NCI-H1436 treated with DMSO at 0.1 percent for 48 hours (cell line): ENCODE results near the gene ZCWPW2.

Source experiments
- DNase-seq: peaks from one replicate; lab custom pipeline; 2025; lab: John Stamatoyannopoulos, UW

Gene ZCWPW2

DNA sequence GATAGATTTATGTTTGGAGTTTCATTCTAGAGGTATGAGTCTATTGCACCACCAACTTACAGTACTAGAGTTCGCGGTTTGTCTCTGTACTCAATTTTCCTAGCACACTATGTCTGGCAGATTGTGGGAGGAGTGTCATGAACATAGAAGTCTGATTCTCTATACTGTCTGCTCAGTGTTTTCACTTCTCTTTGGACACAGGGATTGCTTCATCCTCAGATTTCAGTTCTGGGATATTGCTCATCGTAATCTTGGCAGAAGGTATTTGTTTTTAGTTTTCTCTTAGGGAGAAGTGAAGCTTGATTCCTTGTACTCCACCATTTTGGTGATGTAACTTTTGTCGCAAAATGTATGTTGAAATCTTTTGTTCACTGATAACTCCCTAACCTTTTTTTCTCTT is 27.9 kb downstream of the ZCWPW2 start:
- no peak for DNase-seq

DNA sequence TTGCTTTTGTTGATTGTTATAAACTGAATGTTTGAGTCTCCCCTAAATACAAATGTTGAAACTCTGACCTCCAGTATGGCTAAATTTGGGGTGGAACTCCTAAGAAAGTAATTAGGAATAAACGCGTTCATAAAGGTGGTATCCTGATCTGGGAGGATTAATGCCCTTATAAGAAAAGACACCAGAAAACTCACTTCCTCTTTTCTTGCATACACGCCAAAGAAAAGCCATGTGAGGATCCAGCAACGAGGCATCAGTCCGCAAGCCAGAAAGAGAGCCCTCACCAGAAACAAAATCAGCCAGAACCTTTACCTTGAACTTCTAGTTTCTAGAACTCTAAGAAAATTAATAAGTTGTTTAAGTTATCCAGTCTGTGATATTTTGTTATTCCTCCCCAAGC is 37.5 kb downstream of the ZCWPW2 start:
- DNase-seq: no peak

DNA sequence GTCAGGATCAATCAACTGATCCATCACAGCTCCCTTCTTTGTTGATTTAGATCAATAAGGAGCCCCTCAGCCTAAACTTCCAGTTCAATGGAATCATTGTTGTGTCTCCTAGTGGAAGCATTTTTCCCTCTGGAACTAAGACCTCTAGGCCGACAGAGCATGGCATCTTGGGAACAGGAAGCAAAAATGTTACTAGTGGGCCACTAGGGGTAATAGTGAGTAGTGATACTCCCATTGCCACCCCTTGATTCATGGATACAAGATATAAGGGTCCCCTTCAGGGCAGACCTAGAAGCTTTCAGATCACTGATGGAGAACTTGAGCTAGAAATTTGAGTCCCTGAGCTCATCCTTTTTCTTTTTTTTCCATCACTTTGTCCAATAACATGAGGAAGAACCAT is 40.5 kb downstream of the ZCWPW2 start:
- no peak for DNase-seq

DNA sequence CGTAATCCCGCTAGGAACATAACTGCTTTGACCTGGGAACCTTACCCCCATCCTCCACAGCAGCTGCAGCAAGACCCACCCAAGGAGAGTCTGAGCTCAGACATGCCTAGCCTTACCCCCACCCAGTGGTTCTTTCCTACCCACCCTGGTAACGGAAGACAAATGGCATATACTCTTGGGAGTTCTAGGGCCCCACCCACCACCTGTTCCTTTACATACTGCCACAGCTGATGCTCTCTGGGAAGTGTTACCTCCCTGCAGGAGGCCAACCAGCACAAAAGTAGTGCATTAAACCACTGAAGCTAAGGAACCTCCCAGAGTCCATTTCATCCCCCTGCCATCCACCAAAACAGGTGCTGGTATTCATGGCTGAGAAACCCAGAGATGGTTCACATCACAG is 50.7 kb downstream of the ZCWPW2 start:
- no peak for DNase-seq

DNA sequence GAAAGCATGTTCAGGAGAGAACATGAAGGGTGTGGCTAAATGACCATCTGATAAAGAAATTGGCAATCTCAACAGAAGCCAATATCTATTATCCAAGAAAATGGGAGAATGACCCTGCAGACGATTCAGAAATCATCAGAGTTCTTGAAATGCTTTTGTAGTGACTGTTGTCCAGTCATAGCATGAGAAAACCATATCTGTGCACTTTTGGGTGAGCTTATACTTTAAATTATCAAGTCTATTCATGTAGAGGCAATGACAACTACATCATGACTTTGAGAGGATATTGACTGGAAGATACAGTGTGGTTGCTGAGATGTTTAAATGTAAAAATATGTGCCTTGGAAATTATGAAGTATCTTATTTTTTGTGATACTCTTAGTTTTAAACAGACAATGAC is 57.7 kb downstream of the ZCWPW2 start:
- no peak for DNase-seq

DNA sequence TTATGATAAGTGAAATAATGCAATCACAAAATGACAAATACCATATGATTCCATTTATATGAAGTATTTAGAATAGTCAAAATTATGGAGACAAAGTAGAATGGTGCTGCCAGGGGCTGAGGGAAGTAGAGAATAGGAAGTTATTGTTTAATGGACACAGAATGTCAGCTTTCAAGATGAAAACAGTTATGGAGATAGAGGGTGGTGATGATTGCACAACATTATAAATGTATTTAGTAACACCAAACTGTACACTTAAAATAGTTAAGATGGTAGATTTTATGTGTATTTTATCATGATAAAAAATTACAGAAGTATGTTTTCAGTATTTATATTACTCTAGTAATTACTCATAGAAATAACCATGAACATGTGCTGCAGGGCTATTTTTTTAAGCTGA is 100.9 kb downstream of the ZCWPW2 start:
- DNase-seq: no peak

DNA sequence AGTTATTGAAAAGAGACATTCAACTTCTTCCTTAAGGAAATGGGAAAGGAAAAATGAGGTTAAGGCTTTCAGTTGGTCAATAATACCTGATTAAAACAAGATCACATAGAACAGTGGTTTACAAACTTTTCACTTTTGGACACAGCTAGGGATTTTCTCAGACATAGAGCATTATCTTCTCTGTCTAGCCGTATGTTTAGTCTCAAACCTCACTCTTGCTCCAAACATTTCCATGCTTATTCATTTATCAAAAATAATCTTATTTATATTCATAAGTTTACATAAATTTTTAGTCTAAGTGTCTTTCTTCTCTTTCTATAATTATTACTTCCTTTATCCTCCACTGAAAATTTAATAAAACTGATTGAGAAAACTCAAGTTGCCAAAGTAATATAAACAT is 114.3 kb downstream of the ZCWPW2 start:
- no peak for DNase-seq

DNA sequence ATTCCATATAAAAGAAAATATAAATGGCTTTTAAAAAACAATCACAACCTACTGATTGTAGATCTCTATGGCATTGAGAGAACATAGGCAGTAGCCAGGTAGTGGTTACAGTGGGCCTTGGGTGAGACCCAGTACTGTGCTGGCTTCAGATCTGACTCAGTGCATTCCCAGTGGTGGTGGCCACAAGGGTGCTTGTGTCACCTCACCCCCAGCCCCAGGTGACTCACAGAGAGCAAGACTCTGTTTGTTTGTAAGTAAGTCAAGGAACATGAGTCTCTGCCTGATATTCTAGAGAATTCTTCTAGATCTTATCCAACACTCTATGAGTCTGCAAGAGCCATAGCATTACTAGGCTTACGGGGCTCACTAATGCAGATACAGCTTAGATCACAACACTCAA is 118.9 kb downstream of the ZCWPW2 start:
- no peak for DNase-seq

DNA sequence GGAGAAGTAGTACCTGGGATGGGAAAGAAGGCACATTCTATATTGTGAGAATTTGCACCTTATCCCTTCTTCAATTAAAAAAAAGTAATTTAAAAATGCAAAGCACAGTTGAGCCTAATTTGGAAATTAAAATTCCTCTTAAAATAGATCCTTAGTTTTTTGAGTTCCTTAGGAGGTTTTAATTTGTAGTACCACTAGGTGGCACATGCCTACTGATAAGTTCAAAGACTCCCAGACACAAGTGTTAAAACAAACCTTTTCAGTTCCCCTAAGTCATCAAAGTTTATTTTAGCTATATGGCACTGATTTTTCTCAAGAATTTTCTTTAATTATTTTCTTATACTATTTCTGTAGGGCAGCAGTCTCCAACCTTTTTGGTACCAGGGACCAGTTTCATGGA is 127.7 kb downstream of the ZCWPW2 start:
- no peak for DNase-seq

DNA sequence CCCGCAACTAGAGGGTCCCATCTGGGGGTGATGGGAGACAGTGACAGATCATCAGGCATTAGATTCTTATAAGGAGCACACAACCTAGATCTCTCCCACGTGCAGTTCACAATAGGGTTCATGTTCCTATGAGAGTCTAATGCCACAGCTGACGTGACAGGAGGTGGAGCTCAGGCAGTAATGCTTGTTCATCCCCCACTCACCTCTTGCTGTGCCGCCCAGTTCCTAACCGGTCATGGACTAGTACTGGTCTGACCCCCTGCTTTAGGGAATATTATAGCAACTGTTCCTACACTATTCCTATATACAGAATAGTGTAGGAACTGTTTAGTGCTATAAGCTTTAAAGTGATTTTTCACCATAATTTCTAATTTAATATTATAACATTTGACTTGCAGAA is 128.2 kb downstream of the ZCWPW2 start:
- no peak for DNase-seq

DNA sequence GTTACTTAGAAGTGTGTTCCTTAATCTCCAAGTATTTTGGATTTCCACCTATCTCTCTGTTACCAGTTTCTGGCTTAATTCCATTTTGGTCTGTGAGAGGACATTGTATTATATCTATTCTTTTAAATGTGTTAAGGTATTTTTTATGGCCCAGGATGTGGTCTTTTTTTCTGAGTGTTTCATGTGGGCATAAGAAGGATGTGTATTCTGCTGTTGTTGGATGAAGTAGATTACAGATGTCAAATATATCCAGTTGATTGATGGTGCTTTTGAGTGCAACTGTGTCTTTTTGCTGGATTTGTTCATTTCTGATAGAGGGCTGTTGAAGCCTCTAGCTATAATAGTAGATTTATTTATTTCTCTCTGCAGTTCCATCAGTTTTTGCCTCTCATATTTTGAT is 136.6 kb downstream of the ZCWPW2 start:
- DNase-seq: no peak

DNA sequence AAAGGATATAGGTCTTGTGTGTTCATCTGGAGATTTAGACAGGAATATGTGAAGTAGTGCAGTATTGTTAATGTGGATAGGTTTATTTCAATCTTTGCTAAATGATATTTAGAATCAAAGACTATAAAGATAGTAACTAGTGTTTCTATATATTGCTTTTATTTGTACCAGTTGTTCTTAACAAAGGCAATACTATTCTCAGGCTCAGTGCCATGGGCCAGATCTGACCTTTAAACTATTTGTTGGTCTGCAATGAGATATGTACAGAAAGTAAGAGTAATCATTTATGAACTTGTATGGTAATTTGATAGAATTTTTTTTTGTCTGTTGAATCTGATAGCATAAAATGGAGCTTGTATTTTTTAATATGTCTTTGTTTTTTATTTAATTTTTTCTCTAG is 146.8 kb downstream of the ZCWPW2 start:
- no peak for DNase-seq

DNA sequence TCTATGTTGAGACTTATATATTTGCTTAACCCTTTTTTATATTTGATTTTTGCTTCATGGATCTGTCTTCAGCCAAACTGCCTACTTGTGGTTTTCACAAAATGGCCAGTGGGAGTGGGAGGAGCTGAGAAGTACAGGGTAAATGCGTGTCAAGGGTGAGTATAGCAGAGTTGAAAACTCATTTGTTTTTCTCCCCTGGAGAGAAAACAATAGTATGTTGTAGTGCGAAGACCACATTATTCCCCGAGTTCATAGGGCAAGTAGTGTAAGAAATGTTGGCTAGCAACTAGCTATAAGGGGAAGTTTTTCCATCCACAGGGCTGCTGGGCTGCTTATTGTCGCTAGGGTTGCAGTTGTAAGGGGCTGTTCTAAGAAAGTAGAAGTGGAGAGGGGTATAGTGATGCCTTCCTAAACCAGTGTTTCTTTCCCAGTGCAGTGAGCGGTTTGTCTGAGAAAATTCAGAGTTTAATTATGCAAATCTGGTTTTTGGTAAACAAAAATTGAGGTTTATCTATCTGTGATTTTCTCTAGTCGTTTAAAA is 153.9 kb downstream of the ZCWPW2 start:
- DNase-seq: no peak

DNA sequence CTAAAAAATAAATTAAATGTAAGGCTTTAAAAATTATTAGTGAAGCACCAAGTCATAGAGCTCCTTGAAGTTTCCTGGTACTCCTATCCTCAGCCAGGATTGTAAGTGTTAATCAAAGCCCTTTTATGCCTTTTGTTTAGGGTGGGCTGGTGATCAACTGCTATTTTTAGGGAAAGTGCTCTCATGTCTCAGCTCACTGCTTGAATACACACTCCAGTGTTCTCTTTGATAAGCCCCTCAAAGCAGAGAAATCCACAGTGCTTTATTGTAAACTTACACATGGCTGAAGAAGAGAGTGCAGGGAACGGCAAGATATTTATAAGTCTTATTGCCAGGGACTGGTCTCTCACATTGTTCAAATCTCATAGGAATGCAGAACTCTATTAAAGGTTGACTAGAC is 156.5 kb downstream of the ZCWPW2 start:
- no peak for DNase-seq

DNA sequence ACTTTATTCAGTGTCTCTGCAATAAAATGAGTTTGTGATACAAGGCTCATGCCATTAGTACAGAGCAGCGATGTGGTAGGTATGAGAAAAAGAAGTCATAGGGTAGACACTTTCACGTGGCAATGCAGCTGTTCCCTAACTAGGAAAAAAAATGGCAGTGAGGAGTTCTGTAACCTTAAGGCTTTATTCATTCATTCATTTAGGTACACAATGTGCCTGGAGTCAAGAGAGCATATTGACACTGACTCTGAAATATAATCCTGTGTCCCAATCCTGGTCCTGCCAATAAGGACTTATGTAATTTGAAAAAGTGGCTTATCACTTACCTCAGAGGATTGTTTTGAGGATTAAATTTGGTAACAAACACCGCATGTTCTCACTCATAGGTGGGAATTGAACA is 173.1 kb downstream of the ZCWPW2 start:
- DNase-seq: no peak

DNA sequence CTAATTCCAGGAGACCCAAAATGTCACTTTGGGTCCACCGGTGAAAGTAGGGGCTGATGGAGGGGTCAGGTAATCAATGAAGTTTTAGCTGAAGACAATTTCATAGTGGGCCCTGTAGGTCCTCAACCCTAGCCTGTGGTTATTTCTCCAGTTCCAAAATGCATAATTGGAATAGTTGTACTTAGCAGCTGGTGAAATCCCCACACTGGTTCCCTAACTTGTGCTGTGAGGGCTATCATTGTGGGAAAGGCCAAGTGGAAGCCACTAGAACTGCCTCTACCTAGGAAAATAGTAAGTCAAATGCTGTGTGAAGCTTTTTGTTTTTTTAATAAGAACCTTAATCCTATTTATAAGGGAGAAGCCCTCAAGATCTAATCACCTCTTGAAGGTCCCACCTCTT is 193.8 kb downstream of the ZCWPW2 start:
- no peak for DNase-seq

DNA sequence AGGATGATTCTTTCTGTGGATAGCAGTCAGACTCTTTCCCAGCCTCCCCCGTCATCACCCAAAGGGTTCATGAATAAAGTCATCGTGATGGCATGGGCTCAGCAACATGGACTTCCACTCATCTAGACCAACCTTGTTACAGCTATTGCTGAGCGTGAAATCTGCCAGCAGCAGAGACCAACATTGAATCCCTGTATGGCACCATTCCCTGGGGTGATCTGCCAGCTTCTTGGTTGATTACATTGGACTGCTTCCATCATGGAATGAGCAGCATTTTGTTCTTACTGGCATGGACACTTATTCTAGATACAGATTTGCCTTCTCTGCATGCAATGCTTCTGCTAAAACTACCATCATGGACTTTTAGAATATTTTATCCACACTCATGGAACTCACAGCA is 195.7 kb downstream of the ZCWPW2 start:
- no peak for DNase-seq

DNA sequence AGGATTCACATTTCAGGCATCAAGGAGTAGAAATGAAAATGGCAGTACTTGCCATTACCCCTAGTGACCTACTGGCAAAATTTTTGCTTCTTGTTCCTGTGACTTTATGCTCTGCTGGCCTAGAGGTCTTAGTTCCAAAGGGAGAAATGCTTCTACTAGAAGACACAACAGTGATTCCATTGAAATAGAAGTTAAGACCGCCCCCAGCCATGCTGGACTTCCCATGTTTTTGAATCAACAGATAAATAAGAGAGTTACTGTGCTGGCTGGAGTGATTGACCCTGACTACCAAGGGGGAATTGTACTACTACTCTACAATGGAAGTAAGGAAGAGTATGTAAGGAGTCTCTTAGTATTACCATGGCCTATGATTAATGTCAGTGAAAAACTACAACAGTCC is 196.3 kb downstream of the ZCWPW2 start:
- no peak for DNase-seq

DNA sequence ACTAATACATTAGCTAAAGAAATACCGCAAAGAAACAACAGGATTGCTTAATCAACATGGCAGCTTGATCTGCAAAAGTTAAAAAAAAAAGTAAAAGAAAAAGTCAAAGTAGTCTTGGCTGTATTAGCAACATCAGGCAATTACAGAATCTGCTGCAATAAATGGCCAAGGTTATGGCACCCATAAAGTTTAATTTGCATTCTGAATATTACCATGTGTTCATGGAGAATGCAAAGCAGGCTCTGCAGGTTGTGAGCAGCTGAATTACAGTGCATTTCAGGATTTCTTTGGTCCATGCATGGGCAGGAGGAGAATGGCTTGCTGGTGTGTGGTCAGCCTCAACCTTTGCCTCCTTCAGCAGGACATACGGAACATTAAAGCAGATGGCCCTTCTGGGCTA is 199.2 kb downstream of the ZCWPW2 start:
- DNase-seq: no peak

DNA sequence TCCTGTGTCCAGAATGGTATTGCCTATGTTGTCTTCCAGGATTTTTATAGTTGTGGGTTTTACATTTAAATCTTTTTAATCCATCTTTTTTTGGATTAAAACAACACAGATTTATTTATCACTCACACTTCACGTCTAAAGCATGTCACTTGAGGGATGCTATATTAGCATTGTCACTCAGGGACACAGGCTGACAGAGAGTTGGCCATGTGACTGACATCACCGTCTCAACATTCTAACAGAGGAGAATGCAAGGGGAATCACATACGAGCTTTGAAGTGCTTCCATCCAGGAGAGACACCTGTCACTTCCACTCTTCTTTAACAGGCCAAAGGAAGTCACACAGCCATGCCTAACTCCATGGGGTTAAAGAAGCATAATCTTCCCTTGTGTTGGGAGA is 204.7 kb downstream of the ZCWPW2 start:
- no peak for DNase-seq

DNA sequence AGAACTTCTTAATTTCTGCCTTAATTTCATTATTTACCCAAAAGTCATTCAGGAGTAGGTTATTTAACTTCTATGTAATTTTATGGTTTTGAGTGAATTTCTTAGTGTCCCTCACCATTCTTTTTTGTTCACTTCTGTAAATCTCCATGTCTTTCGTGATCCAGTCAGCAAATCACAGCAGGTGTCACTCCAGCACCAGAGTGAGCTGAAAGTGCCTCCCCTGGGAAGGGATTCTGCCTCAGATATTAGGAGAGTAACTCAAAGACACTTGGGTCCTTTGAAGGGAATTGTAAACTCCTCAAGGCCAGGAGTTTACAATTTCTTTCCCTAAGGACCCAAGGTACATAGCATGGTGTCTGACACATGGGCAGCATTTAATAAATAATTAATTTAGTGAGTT is 207.7 kb downstream of the ZCWPW2 start:
- no peak for DNase-seq

DNA sequence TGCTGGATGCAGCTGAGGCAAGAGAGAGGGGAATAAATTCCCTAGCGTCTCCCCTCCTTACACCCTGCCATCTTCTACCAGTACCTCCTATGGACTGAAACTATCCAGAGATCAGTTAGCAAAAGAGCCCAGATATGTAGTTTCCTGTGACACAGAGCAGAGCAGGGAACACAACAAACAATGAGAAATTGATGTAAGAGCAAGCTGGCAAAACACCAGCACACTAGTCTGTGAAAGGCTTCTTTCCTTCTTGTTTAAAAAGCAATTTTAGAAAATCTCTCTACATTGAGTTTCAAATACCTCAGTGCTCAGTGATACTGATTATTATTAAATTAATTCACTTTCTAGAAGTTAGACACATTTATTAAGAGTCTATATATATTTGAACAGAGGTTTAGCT is 215.7 kb downstream of the ZCWPW2 start:
- no peak for DNase-seq

DNA sequence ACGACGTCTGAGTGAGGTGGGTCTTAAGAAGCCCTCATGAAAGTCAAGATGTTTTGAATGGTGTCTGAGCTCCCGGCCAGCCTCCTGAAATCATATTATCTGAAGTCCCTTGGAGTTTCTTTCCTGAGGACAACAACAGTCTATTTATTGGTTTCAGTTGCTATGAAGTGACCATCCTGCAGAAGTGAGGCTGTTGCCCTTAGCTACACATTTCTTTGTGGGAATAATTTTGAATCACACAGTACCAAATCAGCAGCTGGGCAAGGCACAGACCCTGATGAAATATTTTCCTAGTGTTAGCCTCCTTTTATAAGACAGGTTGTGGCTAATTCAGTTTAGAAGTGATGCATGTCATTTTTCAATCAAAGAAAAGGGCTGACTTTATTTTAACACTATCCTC is 220.8 kb downstream of the ZCWPW2 start:
- no peak for DNase-seq

DNA sequence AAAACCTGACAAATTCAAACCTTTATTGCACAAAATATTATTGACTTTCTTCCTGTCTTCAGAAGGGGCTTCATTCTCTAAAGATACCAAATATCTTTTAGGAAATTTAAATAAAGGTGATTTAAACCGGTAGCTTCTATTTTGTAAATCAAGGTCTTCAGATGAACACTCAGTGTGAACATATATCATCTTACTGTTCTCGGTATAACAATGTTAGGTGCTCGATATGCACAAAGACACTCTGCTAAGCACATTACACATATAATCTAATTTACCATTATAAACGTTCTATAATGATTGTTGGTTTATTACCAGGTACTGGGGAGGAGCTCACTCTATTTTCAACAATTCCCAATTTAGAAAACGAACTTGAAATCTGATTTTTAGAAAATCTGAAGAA is 225.5 kb downstream of the ZCWPW2 start:
- no peak for DNase-seq

DNA sequence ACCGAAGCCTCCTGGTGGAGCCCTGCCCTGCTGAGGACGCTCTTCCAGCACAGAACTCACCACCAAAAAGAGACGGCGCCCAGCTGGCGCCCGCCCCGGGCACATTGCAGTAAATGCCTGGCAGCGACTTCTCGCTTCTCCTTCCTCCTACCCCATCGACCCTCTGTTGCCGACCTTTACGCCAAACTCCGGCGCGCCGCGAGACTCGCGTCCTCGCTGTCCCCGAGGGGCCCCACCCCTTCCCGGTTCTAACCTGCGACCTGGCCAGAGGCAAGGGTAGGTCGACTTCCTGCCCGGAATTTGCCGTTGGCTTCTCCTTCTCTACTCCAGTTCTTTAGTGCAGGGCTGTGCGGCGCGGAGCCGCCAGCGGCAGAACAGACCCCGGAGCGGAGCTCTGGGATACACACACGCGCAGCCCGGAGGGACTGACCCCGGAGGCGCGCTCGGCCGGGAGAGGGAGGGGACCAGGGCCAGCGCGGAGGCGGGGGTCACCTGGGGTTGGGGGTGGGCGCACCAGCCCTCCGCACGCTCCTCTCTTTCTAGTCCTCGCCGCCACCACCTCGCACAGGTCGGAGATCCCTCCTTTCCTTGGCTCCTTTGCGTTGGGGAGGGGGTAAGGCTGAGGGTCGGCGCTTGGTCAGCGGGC is 226.7 kb downstream of the ZCWPW2 start:
- DNase-seq: no peak
